HG03175 (cell line): ENCODE measurements around the gene CACNA1E.

Experiments used
- ATAC-seq: cut with Tn5 transposase; IDR thresholded peaks from one replicate; pipeline ENCODE4 v1.9.1; 2021; ENCODE audit warnings: mild to moderate bottlenecking, moderate library complexity; ENCODE audit not compliant: unreplicated experiment

CACNA1E gene

GRCh38 chr1:181559142-181559541 is 75.8 kb downstream of the CACNA1E start:
- no peak for ATAC-seq

- ATAC-seq = no peak
Measured at GRCh38 chr1:181562395-181562794, 79.1 kb downstream of the CACNA1E start.

GRCh38 chr1:181568736-181569135 is 85.4 kb downstream of the CACNA1E start:
- ATAC-seq = no peak

GRCh38 chr1:181577475-181577874 is 94.2 kb downstream of the CACNA1E start:
- no peak for ATAC-seq

- ATAC-seq = no peak
Measured at GRCh38 chr1:181583598-181583997, 100.3 kb downstream of the CACNA1E start.

- no peak for ATAC-seq
Measured at GRCh38 chr1:181587870-181588438, 104.6 kb downstream of the CACNA1E start.

GRCh38 chr1:181588631-181589030 is 105.3 kb downstream of the CACNA1E start:
- ATAC-seq = no peak

GRCh38 chr1:181592255-181592859 is 109.0 kb downstream of the CACNA1E start:
- ATAC-seq = no peak

GRCh38 chr1:181593042-181593441 is 109.7 kb downstream of the CACNA1E start:
- no peak for ATAC-seq

GRCh38 chr1:181594553-181594952 is 111.2 kb downstream of the CACNA1E start:
- ATAC-seq = no peak

GRCh38 chr1:181595234-181595633 is 111.9 kb downstream of the CACNA1E start:
- ATAC-seq = no peak

- no peak for ATAC-seq
Measured at GRCh38 chr1:181601186-181601950, 118.1 kb downstream of the CACNA1E start.

GRCh38 chr1:181603735-181604410 is 120.6 kb downstream of the CACNA1E start:
- ATAC-seq = no peak

GRCh38 chr1:181604482-181605249 is 121.3 kb downstream of the CACNA1E start:
- no peak for ATAC-seq

GRCh38 chr1:181607524-181607923 is 124.2 kb downstream of the CACNA1E start:
- no peak for ATAC-seq

- ATAC-seq = no peak
Measured at GRCh38 chr1:181608386-181608785, 125.1 kb downstream of the CACNA1E start.

GRCh38 chr1:181608948-181609347 is 125.6 kb downstream of the CACNA1E start:
- ATAC-seq = no peak

GRCh38 chr1:181612100-181612499 is 128.8 kb downstream of the CACNA1E start:
- ATAC-seq = no peak

- no peak for ATAC-seq
Measured at GRCh38 chr1:181618559-181618958, 135.2 kb downstream of the CACNA1E start.

GRCh38 chr1:181620183-181620582 is 136.9 kb downstream of the CACNA1E start:
- ATAC-seq = no peak

GRCh38 chr1:181623850-181624249 is 140.5 kb downstream of the CACNA1E start:
- no peak for ATAC-seq
